Measurements from ENCODE around the gene ATR.

DNA sequence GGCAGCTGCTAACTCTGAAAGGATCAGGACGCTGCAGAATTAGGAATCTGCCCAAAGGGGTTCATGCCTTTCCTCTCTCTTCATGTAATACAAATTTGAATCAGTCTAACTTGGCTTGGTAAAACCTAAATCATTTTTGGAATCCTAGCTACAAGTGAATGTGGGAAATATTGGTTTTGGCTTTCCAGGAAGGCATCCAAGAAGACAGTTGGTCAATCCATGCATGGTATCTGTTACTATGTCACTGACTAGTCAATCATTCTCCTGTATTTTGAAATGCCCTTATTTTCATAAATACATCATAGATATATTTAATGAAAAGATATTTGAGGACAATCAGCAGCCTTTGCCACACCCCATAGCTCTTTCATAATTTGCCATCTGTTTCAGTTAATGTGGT, 10.2 kb upstream of the ATR start:
- TF ChIP-seq SRF (IDR thresholded peaks at IDR 0.05; ENCODE audit: low read depth) (no peak), POLR2A (IDR thresholded peaks at IDR 0.05; ENCODE audit: borderline replicate concordance, extremely low read depth, insufficient read depth, insufficient read length) (no peak), SP1 (IDR thresholded peaks at IDR 0.05; ENCODE audit: low read depth) (no peak), TCF7L2 (IDR thresholded peaks at IDR 0.05; ENCODE audit: borderline replicate concordance, extremely low read depth, insufficient read depth, insufficient read length) (no peak), RAD21 (IDR thresholded peaks at IDR 0.05; ENCODE audit: low read depth) (no peak), EGR1 (IDR thresholded peaks at IDR 0.05; ENCODE audit: low read depth) (no peak), ZFX (IDR thresholded peaks at IDR 0.05) (no peak), CBX3 (IDR thresholded peaks at IDR 0.05; ENCODE audit: low read depth) (no peak), POLR2AphosphoS5 (IDR thresholded peaks at IDR 0.05; ENCODE audit: low read depth, low read length) (no peak), EZH2 (IDR thresholded peaks at IDR 0.05) (no peak), SIN3A (IDR thresholded peaks at IDR 0.05; ENCODE audit: low read depth) (no peak)
- TF ChIP-seq, protein P1, sequence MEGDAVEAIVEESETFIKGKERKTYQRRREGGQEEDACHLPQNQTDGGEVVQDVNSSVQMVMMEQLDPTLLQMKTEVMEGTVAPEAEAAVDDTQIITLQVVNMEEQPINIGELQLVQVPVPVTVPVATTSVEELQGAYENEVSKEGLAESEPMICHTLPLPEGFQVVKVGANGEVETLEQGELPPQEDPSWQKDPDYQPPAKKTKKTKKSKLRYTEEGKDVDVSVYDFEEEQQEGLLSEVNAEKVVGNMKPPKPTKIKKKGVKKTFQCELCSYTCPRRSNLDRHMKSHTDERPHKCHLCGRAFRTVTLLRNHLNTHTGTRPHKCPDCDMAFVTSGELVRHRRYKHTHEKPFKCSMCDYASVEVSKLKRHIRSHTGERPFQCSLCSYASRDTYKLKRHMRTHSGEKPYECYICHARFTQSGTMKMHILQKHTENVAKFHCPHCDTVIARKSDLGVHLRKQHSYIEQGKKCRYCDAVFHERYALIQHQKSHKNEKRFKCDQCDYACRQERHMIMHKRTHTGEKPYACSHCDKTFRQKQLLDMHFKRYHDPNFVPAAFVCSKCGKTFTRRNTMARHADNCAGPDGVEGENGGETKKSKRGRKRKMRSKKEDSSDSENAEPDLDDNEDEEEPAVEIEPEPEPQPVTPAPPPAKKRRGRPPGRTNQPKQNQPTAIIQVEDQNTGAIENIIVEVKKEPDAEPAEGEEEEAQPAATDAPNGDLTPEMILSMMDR (IDR thresholded peaks at IDR 0.05 in 2 of 3, conservative IDR thresholded peaks at IDR 0.05 in 1 of 3; ENCODE audit: borderline replicate concordance in 1 of 3, insufficient read depth in 1 of 3, low read depth in 2 of 3, low read length in 2 of 3), result no peak
- TF ChIP-seq, protein P2, sequence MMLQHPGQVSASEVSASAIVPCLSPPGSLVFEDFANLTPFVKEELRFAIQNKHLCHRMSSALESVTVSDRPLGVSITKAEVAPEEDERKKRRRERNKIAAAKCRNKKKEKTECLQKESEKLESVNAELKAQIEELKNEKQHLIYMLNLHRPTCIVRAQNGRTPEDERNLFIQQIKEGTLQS (IDR thresholded peaks at IDR 0.05), result no peak
- TF ChIP-seq, protein P3, sequence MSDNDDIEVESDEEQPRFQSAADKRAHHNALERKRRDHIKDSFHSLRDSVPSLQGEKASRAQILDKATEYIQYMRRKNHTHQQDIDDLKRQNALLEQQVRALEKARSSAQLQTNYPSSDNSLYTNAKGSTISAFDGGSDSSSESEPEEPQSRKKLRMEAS (IDR thresholded peaks at IDR 0.05), result no peak

Measured in HCT116 (cell line).